T-cell (primary cell): ENCODE data around the gene KRTAP1-1. TPM values are rescaled to one million over a fixed set of nuclear protein-coding genes. Genes with fewer than 3 reads are reported as not detected.

Experiments
- ATAC-seq, 4 experiments: fragments of 200-7000 bp in 3 of 4; fragments of 150-1000 bp in 1 of 4; cut with Tn5 transposase; replicated peaks in 1 of 4; 1 replicate in 3 of 4; 2 replicates in 1 of 4; pipeline ENCODE4 v1.10.0; 2021; ENCODE audit warnings: moderate library complexity in 3 of 4, mild to moderate bottlenecking in 2 of 4, moderate number of reproducible peaks in 1 of 4
- CTCF ChIA-PET, 2 donors: fragments of 300-600 bp; sonication (Branson Sonifier 250); formaldehyde crosslinking; loops; one replicate each; lab custom pipeline; 2022; ENCODE audit warnings: antibody characterized with exemption in 2 of 2; lab: Charles Lee
- POLR2A ChIA-PET, 2 donors: fragments of 300-600 bp; sonication (Branson Sonifier 250); formaldehyde crosslinking; loops; one replicate each; lab custom pipeline; 2022; ENCODE audit warnings: antibody characterized with exemption in 2 of 2; lab: Charles Lee
- DNase-seq, 35 experiments: peaks; one replicate each; pipeline versions ENCODE4 v3.0.0 to v3.0.0-alpha.2; 2013 to 2023
- H3K27ac ChIP-seq: one replicate; pipeline ENCODE4 v1.5.1; 2013; ENCODE audit warnings: low read length
- H3K27me3 ChIP-seq, 2 experiments: replicated peaks in 1 of 2; 1 replicate in 1 of 2; 2 replicates in 1 of 2; pipeline versions ENCODE4 v1.6.1 to v1.7.0; 2013; ENCODE audit warnings: low read length in 1 of 2, mixed read lengths in 1 of 2; ENCODE audit not compliant: control insufficient read depth in 2 of 2, insufficient read depth in 2 of 2; ENCODE audit errors: extremely low read depth in 1 of 2
- H3K36me3 ChIP-seq, 2 donors: 1 replicate in 1 of 2; 2 replicates in 1 of 2; pipeline versions ENCODE4 v1.6.1 to v1.7.0; 2013; ENCODE audit warnings: low read length in 1 of 2; ENCODE audit not compliant: control insufficient read depth in 2 of 2, insufficient read depth in 1 of 2; ENCODE audit errors: extremely low read depth in 1 of 2
- H3K4me1 ChIP-seq, 2 experiments: 1 replicate in 1 of 2; 2 replicates in 1 of 2; pipeline versions ENCODE4 v1.6.1 to v1.7.0; 2013; ENCODE audit warnings: low read length in 2 of 2, mixed read lengths in 1 of 2; ENCODE audit not compliant: insufficient read depth in 2 of 2, control insufficient read depth in 1 of 2; ENCODE audit errors: extremely low read depth in 1 of 2
- H3K4me3 ChIP-seq, 2 donors: 1 replicate in 1 of 2; 2 replicates in 1 of 2; pipeline versions ENCODE4 v1.5.1 to v1.7.0; 2013; ENCODE audit warnings: mild to moderate bottlenecking in 2 of 2, low read length in 1 of 2, moderate library complexity in 1 of 2; ENCODE audit not compliant: control insufficient read depth in 1 of 2; ENCODE audit errors: extremely low read depth in 1 of 2
- H3K9me3 ChIP-seq: 2 replicates; pipeline ENCODE4 v1.7.0; 2013
- H3K27ac Mint-ChIP-seq, 2 donors: one replicate each; pipeline ENCODE4 v1.8.0; 2020 to 2021; ENCODE audit warnings: mild to moderate bottlenecking in 2 of 2, mixed read lengths in 2 of 2
- H3K27me3 Mint-ChIP-seq, 2 donors: one replicate each; pipeline ENCODE4 v1.8.0; 2021 to 2022; ENCODE audit warnings: mixed read lengths in 2 of 2
- H3K36me3 Mint-ChIP-seq: one replicate; pipeline ENCODE4 v1.8.0; 2021; ENCODE audit warnings: mixed read lengths
- H3K4me1 Mint-ChIP-seq, 3 donors: one replicate each; pipeline ENCODE4 v1.8.0; 2020 to 2022; ENCODE audit warnings: mixed read lengths in 3 of 3, mild to moderate bottlenecking in 1 of 3
- H3K4me3 Mint-ChIP-seq, 3 donors: one replicate each; pipeline ENCODE4 v1.8.0; 2020 to 2022; ENCODE audit warnings: mild to moderate bottlenecking in 3 of 3, mixed read lengths in 3 of 3, moderate library complexity in 3 of 3
- H3K9me3 Mint-ChIP-seq, 3 donors: one replicate each; pipeline ENCODE4 v1.8.0; 2020 to 2022; ENCODE audit warnings: mixed read lengths in 3 of 3
- WGBS: methylation state at CpG from one replicate; pipeline ENCODE4 v1.1.5; 2013; ENCODE audit warnings: missing lambda C conversion rate; ENCODE audit not compliant: insufficient coverage; 5-methylcytosine and 5-hydroxymethylcytosine counted together
- total RNA-seq, 35 experiments: library from RNA in 6 of 35; stranded (reverse) in 6 of 35; fragments of 120-200 nt in 1 of 35; gene quantifications; one replicate each; pipeline versions ENCODE4 v1.2.1 to v1.2.4 and lab custom pipeline; 2013 to 2026

KRTAP1-1 gene
- total RNA-seq, 5 donors from 2014 or later (not counting 1 experiment from before 2014, with no cell fraction given): not detected

GRCh38 chr17:41026715-41027471, 14.4 kb downstream of the KRTAP1-1 start, which contains the start of gene KRTAP1-5:
Gene KRTAP1-5, minus strand, starts transcription at chr17:41027208. Its CDS starts 53 bp downstream, at chr17:41027155.
- POLR2A ChIA-PET: no interaction called here
- WGBS: 81% methylated on average over 7 of the region's 9 CpGs

GRCh38 chr17:41024697-41025096, 16.6 kb downstream of the KRTAP1-1 start:
- H3K4me3 Mint-ChIP-seq: no peak overlapping the region
- CTCF ChIA-PET: no interaction called here
- no peaks in the 10 kb centered on the region for H3K9me3 ChIP-seq
- no peaks in the 10 kb centered on the region for H3K36me3 Mint-ChIP-seq
- H3K4me1 Mint-ChIP-seq: no peaks in the 10 kb centered on the region
- POLR2A ChIA-PET: no interaction called here
- DNase-seq (no peak), ATAC-seq (no peak)
- H3K4me1 ChIP-seq: no peaks in the 10 kb centered on the region
- peaks cover 14 to 23% of the 10 kb centered on the region in 2 donors for H3K27me3 Mint-ChIP-seq
- H3K36me3 ChIP-seq: no peaks in the 10 kb centered on the region
- no peak overlapping the region for H3K27ac ChIP-seq
- WGBS: 49% methylated on average over 2 of the region's 3 CpGs
- peaks cover 0 to 4% (median 3%) of the 10 kb centered on the region in 3 donors for H3K9me3 Mint-ChIP-seq
- peaks cover 0 to 13% of the 10 kb centered on the region in 2 experiments for H3K27me3 ChIP-seq
- no peak overlapping the region for H3K27ac Mint-ChIP-seq
- no peak overlapping the region for H3K4me3 ChIP-seq

More at GRCh38 chr17:41026715-41027471, 14.4 kb downstream of the KRTAP1-1 start, which contains the start of gene KRTAP1-5:
- Mint-ChIP-seq H3K27ac (no peak within 1 kb of the TSS), H3K4me1 (no peaks in the 10 kb centered on the region), H3K36me3 (no peaks in the 10 kb centered on the region), H3K9me3 (no peaks in the 10 kb centered on the region), H3K27me3 (peaks cover 18 to 27% of the 10 kb centered on the region in 2 donors), H3K4me3 (no peak within 1 kb of the TSS)
- Histone ChIP-seq H3K27me3 (peaks cover 0 to 15% of the 10 kb centered on the region in 2 experiments), H3K9me3 (no peaks in the 10 kb centered on the region), H3K4me3 (no peak within 1 kb of the TSS), H3K4me1 (no peaks in the 10 kb centered on the region), H3K27ac (no peak within 1 kb of the TSS), H3K36me3 (no peaks in the 10 kb centered on the region)
- CTCF ChIA-PET: no interaction called here
- ATAC-seq (no peak), DNase-seq (no peak)

GRCh38 chr17:41020336-41020735, 20.9 kb downstream of the KRTAP1-1 start:
- no peak for DNase-seq
- no peak overlapping the region for H3K27ac Mint-ChIP-seq
- H3K27me3 ChIP-seq: no peaks in the 10 kb centered on the region
- CTCF ChIA-PET: interaction anchor here in 1 of 2 donors (0.7 kb wide), 1 partner anchor 301 kb away, joined by 7 read pairs; no protein-coding TSS in a partner anchor
- no peak overlapping the region for H3K4me3 ChIP-seq
- H3K36me3 ChIP-seq: no peaks in the 10 kb centered on the region
- H3K9me3 Mint-ChIP-seq: peaks cover 0 to 4% (median 3%) of the 10 kb centered on the region in 3 donors
- no peaks in the 10 kb centered on the region for H3K4me1 Mint-ChIP-seq
- H3K4me3 Mint-ChIP-seq: no peak overlapping the region
- no peak overlapping the region for H3K27ac ChIP-seq
- H3K9me3 ChIP-seq: no peaks in the 10 kb centered on the region
- H3K4me1 ChIP-seq: no peaks in the 10 kb centered on the region
- H3K36me3 Mint-ChIP-seq: no peaks in the 10 kb centered on the region
- ATAC-seq: no peak
- H3K27me3 Mint-ChIP-seq: peaks cover 8 to 20% of the 10 kb centered on the region in 2 donors
- POLR2A ChIA-PET: no interaction called here

GRCh38 chr17:41019415-41019814, 21.8 kb downstream of the KRTAP1-1 start:
- H3K9me3 Mint-ChIP-seq: peaks cover 0 to 4% (median 3%) of the 10 kb centered on the region in 3 donors
- no peak overlapping the region for H3K27ac Mint-ChIP-seq
- Histone ChIP-seq H3K27me3 (no peaks in the 10 kb centered on the region), H3K36me3 (no peaks in the 10 kb centered on the region), H3K27ac (no peak overlapping the region), H3K4me3 (no peak overlapping the region), H3K4me1 (no peaks in the 10 kb centered on the region), H3K9me3 (no peaks in the 10 kb centered on the region)
- 91% methylated on average over 1 of the region's 3 CpGs for WGBS
- H3K36me3 Mint-ChIP-seq: no peaks in the 10 kb centered on the region
- ChIA-PET POLR2A (no interaction called here), CTCF (no interaction called here)
- no peak overlapping the region for H3K4me3 Mint-ChIP-seq
- DNase-seq (no peak), ATAC-seq (no peak)
- H3K27me3 Mint-ChIP-seq: peaks cover 3 to 21% of the 10 kb centered on the region in 2 donors
- H3K4me1 Mint-ChIP-seq: no peaks in the 10 kb centered on the region

GRCh38 chr17:41018541-41018940, 22.7 kb downstream of the KRTAP1-1 start:
- ChIA-PET CTCF (no interaction called here), POLR2A (no interaction called here)
- Mint-ChIP-seq H3K9me3 (peaks cover 0 to 4% (median 3%) of the 10 kb centered on the region in 3 donors), H3K27ac (no peak overlapping the region), H3K27me3 (peaks cover 3 to 21% of the 10 kb centered on the region in 2 donors), H3K4me1 (no peaks in the 10 kb centered on the region), H3K4me3 (no peak overlapping the region), H3K36me3 (no peaks in the 10 kb centered on the region)
- no peaks in the 10 kb centered on the region for H3K27me3 ChIP-seq
- DNase-seq: no peak
- no peak overlapping the region for H3K4me3 ChIP-seq
- WGBS: no CpG with 5 or more reads among the region's 3 CpGs
- H3K9me3 ChIP-seq: no peaks in the 10 kb centered on the region
- H3K36me3 ChIP-seq: no peaks in the 10 kb centered on the region
- no peak overlapping the region for H3K27ac ChIP-seq
- no peak for ATAC-seq
- H3K4me1 ChIP-seq: no peaks in the 10 kb centered on the region

- no peaks in the 10 kb centered on the region for H3K27me3 ChIP-seq
- H3K4me3 ChIP-seq: no peak overlapping the region
- no peak overlapping the region for H3K27ac ChIP-seq
- Mint-ChIP-seq H3K27ac (no peak overlapping the region), H3K36me3 (no peaks in the 10 kb centered on the region), H3K4me1 (no peaks in the 10 kb centered on the region), H3K4me3 (no peak overlapping the region), H3K27me3 (peaks cover 3 to 21% of the 10 kb centered on the region in 2 donors), H3K9me3 (peaks cover 0 to 4% (median 3%) of the 10 kb centered on the region in 3 donors)
- DNase-seq: no peak
- no peaks in the 10 kb centered on the region for H3K9me3 ChIP-seq
- no peak for ATAC-seq
- ChIA-PET POLR2A (interaction anchor here in 1 of 2 donors (0.6 kb wide), 1 partner anchor 774 kb away, joined by 4 read pairs; no protein-coding TSS in a partner anchor), CTCF (no interaction called here)
- 85% methylated on average over 12 of the region's 13 CpGs for WGBS
- no peaks in the 10 kb centered on the region for H3K36me3 ChIP-seq
- no peaks in the 10 kb centered on the region for H3K4me1 ChIP-seq
Measured at GRCh38 chr17:41016578-41017215, 24.6 kb downstream of the KRTAP1-1 start.
